Tibial nerve (tissue), 3 donors: Measurements from ENCODE around the gene CAPN7.

Experiments used
- POLR2A ChIP-seq, 2 donors: fragments of 450-650 bp; IDR thresholded peaks; one replicate each; pipeline ENCODE4 v1.6.1; 2017; ENCODE audit warnings: antibody characterized with exemption in 2 of 2, mild to moderate bottlenecking in 2 of 2, moderate library complexity in 2 of 2
- TF ChIP-seq, protein P1 (sequence below), 5 experiments: fragments of 200-600 bp in 3 of 5; fragments of 450-650 bp in 2 of 5; sonication (generic) in 3 of 5; IDR thresholded peaks; one replicate each; pipeline ENCODE4 v1.5.1; 2016 to 2019; ENCODE audit warnings: antibody characterized with exemption in 5 of 5, mild to moderate bottlenecking in 3 of 5, moderate library complexity in 2 of 5

DNA sequence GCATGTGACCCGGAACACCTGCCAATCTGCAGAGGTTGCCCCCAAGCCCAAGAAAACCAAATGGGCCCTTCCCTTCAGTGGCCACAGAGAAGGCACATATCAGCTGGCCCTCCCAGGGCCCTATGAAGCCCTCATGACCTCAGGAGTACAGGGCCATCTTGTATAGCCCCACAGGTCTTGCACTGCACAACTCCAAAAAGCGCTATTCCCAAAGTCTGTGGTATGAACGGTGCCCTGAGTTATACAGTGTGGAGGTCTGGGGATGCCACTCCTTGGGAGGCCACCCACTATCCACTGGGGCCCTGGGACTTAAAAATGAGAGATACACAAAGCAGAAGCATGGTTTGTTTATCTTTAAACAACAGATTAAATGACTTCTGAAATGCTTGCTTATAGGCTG is 61.5 kb downstream of the CAPN7 start:
- TF ChIP-seq, protein P1, sequence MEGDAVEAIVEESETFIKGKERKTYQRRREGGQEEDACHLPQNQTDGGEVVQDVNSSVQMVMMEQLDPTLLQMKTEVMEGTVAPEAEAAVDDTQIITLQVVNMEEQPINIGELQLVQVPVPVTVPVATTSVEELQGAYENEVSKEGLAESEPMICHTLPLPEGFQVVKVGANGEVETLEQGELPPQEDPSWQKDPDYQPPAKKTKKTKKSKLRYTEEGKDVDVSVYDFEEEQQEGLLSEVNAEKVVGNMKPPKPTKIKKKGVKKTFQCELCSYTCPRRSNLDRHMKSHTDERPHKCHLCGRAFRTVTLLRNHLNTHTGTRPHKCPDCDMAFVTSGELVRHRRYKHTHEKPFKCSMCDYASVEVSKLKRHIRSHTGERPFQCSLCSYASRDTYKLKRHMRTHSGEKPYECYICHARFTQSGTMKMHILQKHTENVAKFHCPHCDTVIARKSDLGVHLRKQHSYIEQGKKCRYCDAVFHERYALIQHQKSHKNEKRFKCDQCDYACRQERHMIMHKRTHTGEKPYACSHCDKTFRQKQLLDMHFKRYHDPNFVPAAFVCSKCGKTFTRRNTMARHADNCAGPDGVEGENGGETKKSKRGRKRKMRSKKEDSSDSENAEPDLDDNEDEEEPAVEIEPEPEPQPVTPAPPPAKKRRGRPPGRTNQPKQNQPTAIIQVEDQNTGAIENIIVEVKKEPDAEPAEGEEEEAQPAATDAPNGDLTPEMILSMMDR (IDR thresholded peaks at IDR 0.05), result no peak
- no peak for TF ChIP-seq POLR2A (IDR thresholded peaks at IDR 0.05)
